Fibroblast of skin of left biceps (primary cell): ENCODE data around the gene FCHO2.
A peak's percentile ranks its signal among the peaks of the same experiment; 100 is the strongest.
"Not testable (repeated sequence)": the region's sequence is repeated elsewhere in the genome, so short reads cannot be mapped to it uniquely, and the experiment has no call there.

Experiments used
- DNase-seq, 2 experiments: peaks; one replicate each; pipeline ENCODE4 v3.0.0-alpha.2; 2013; ENCODE audit warnings: low read depth in 2 of 2

Gene FCHO2

DNA sequence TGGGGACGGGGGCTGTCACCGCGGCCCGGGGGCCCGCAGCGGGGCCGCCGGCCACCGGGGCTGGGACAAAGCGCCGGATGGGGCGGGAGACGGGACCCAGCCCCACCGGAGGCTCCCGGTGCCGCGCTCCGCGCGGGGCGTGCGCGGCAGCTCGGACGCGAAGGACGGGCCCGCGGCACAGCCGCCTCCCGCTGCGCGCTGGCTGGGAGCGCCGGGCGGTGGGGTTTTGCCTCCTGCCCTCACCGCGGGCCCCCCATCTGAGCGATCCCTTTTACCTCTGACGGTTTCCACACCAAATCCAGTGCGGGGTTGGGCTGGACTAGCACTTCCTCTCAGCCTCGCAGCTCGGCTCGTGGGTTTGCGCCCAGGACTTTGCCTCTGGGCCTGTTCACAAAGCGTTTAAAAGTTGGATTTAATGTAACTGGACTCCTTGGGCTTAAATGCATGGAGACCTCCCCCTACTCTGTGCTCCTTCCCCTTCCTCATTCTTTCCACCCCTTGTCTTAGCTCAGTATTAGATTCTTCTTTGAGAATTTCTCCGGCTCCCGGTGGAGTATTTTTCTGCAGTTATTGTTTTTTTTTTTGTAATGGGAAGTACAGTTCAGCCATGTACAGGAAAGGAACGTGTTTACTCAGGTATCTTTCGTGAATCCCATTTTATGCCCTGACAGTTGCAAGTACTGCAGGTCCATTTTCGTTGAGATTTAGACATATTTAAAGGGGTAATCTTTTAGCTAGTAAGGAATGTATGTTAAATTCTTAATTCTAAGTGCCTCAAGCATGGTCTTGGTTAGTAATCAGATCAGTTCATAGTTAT lies 691 bp downstream of the FCHO2 start:
- DNase-seq: peak; percentile 24 to 29

DNA sequence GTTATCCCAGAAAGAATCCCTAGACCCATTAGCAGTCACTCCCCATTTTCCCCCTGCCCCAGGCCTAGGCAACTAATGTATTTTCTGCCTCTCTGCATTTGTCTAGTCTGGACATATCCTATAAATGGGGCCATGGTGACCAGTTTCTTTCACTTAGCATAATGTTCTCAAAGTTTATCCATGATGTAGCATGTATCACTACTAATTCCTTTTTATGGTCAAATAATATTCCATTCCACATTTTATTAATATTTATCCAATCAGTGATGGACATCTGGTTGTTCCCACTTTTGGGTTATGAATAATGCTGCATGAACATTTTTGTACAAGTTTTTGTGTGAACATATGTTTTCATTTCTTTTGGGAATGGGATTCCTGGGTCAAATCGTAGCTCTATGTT lies 1.5 kb downstream of the FCHO2 start:
- DNase-seq: no peak

DNA sequence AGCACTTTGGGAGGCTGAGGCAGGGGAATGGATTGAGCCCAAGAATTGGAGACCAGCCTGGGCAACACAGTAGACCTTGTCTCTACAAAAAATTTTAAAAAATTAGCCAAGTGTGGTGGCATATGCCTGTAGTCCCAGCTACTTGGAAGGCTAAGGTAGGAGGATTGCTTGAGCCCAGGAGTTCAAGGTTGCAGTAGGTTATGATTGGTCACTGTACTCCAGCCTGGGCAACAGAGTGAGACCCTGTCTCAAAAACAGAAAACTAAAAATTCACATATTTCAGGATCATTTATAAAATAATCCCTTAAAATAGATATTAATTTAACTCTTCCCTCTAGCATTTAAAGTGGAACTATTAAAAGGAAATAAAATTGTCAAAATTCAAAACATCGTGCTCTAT lies 3.4 kb downstream of the FCHO2 start:
- DNase-seq: no peak

DNA sequence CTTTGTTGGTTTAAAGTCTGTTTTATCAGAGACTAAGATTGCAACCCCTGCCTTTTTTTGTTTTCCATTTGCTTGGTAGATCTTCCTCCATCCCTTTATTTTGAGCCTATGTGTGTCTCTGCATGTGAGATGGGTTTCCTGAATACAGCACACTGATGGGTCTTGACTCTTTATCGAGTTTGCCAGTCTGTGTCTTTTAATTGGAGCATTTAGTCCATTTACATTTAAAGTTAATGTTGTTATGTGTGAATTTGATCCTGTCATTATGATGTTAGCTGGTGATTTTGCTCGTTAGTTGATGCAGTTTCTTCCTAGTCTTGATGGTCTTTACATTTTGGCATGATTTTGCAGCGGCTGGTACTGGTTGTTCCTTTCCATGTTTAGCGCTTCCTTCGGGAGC lies 18.6 kb downstream of the FCHO2 start:
- DNase-seq: not testable (repeated sequence)

DNA sequence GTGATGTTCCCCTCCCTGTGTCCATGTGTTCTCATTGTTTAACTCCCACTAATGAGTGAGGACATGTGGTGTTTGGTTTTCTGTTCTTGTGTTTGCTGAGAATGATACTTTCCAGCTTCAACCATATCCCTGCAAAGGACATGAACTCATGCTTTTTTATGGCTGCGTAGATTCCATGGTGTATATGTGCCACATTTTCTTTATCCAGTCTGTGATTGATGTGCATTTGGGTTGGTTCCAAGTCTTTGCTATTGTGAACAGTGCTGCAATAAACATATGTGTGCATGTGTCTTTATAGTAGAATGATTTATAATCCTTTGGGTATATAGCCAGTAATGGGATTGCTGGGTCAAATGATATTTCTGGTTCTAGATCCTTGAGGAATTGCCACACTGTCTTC lies 21.0 kb downstream of the FCHO2 start:
- DNase-seq: not testable (repeated sequence)

DNA sequence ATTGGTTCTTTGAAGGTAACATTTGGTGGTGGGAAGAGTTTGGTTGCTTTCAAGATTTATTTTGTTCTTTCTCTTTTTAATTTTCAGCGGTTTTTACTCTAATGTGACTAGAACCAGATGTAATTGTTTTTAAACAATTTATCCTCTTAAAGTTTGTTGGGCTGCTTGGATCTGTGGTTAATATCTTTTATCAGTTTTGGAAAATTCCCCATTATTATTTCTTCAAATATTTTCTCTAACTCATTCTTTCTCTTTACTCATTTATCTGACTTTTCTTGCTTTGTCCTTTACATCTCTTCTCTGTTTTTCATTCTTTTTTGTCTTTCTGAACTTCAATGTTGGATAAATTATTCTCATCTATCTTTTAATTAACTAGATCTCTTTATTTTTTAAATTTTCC lies 29.9 kb downstream of the FCHO2 start:
- no peak for DNase-seq

DNA sequence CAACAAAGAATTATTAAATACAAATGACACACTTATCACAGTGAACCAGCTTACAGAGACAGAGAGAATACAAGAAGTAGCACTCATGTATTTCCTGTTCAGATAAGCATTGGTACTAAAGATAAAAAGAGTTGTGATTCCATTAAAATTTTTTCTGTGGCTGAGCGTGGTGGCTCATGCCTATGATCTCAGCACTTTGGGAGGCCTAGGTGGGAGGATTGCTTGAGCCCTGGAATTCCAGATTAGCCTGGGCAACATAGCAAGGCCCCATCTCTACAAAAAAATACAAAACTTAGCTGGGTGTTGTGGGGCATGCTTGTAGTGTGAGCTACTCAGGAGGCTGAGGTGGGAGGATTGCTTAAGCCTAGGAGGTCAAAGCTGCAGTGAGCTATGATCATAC lies 32.9 kb downstream of the FCHO2 start:
- no peak for DNase-seq

DNA sequence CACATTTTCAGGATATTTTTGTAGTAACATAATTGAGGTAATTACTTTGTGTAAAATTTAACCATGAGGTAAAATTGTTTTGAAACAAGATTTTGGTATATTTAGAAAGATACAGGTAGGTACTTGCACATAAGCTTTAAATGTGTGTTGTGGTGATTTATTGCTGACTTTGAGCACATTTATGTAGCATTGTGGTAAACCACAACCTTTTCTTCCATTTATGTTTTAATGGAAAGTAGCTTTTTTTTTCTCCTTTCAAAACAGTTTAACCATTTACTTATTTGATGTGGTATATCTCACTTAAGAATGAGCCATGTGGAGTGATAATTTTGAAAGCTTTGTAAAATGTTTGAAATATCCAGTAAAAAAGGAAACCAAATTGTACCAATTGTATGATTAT lies 35.6 kb downstream of the FCHO2 start:
- no peak for DNase-seq

DNA sequence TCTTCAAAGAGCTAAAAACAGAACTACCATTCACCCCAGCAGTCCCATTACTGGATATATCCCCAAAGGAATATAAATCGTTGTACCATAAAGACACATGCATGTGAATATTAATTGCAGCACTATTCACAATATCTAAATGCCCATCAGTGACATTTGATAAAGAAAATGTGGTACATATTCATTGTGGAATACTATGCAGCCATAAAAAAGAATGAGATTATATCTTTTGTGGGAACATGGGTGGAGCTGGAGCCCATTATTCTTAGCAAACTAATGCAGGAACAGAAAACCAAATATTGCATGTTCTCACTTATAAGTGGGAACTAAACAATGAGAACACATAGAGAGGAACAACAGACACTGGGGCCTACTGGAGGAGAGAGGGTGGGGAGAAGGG lies 38.7 kb downstream of the FCHO2 start:
- DNase-seq: no peak

DNA sequence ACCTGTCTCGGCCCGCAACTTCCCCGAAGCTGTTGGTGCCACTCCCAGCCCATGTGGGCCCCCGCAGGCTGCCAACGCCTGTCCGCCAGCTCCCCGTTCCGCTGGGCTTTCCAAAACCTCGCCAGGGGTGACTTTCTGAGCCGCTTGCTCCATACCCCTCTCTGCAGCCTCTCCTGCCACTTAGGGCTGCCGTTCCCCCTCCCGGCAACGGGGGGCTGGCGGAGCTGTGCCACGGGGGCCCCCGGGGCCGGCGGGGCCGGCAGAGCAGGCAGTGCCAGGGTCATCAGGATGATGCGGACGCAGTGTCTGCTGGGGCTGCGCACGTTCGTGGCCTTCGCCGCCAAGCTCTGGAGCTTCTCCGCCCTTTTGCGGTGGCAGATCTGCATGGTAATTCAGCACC lies 40.8 kb downstream of the FCHO2 start:
- DNase-seq: no peak

DNA sequence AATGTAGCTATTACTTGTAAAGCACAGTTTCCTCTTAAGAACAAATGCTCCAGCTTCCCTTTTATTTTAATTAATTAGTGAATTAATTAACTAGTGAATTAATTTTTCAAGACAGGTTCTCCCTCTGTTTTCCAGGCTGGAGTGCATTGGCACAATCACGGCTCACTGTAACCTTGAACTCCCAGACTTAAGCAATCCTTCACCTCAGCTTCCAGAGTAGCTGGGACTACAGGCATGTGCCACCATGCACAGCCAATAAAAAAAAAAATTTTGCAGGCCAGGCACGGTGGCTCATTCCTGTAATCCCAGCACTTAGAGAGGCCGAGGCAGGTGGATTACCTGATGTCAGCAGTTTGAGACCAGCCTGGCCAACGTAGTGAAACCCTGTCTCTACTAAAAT lies 44.1 kb downstream of the FCHO2 start:
- no peak for DNase-seq

DNA sequence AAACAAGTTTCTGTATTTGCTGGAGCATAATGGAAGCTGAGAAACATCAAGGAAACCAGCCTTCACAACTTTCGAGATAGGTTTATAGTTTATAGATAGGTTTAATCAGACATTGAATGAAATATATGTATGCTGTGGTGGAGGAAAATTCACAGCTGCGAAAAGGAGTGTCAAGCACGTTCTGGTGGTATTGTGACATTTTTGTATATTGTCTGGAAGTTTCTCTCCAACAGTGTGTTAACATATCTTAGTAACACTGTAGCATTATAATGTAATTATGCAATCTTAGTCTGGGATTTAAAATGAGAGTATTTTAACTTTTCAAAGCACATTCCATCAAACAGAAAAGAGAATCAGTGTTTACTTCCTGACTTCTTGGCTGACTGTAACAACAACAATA lies 50.0 kb downstream of the FCHO2 start:
- no peak for DNase-seq

DNA sequence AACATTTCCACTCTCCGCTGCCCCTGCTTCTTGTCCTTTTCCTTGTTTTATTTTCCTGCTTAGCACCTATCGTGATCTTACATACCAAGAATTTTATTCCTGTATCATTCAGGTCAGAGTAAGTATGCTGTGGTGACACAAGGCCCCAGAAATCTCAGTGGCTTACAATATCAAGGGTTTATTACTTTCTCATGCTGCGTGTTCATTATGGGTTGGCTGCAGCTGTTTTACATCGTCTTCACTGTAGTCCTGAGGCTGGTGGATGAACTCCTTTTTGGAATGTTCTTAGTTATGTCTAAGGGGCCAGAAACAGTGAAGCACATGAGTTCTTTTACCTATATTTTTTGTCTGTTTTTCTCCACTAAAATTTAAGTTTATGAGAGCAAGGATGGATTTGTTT lies 51.2 kb downstream of the FCHO2 start:
- DNase-seq: no peak

DNA sequence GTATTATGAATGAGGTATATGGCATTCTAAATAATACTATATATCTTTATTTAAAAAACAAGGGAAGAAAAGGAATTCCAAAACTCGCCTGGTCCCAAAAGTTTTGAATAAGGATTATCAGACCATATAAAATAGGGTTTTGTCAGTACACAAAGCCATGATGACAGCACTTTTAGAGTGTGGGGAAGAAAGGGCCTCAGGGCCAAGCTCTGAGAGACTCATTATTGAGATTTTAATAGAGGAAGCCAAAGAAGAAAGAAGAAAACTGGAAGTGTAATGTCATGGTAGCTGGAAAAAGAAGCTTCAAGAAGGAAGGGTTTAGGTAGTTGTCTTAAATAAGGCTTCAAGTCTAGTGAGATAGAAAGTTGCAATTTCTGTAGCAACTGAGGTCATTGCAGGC lies 53.0 kb downstream of the FCHO2 start:
- DNase-seq: no peak

DNA sequence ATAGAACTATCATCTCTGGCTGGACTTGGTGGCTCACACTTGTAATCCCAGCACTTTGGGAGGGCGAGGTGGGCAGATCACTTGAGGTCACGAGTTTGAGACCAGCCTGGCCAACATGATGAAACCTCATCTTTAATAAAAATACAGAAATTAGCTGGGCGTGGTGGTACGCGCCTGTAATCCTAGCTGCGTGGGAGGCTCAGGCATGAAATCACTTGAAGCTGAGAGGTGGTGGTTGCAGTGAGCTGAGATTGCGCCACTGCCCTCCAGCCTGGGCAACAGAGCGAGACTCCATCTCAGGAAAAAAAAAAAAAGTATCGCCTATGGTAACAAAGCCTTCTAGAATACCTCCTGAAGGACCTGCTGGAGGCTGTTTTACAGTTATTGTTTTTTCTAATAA lies 55.8 kb downstream of the FCHO2 start:
- not testable (repeated sequence) for DNase-seq

DNA sequence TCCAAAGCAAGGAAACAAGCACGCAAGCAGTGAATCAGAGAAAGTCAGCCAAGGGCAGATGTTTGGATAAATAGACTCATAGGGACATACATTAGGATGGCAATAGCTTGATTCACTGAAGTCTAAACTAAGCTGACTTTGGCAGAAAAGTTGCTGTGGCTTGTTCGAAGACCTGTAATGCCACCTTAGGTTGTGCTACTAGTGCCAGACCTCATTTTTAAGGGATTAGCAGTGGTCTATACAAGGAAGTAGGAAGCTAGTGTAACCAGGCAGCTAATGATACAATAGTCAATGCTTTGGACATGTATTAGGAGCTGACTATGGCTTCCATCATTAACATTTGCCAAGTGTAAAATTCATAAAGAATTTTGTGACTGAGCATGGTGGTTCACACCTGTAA lies 63.1 kb downstream of the FCHO2 start:
- DNase-seq: no peak

DNA sequence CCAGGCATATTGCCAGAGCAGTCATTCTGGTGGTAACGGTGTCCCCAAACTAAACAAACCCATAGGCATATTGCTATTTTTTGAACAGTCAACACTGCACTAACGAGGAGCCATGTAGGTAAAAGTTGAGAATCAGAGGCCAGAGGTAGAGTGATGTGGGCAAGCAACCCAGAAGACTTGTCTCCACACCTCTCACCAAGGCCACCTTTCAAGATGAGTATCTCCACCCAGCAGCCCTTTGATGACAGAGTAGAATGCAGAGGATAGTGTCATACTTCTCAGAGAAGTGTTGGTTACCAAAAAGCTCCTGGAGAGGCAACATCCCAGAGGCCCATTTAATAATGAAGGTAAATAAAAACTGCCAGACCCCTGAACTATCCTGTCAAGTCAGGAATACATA lies 63.9 kb downstream of the FCHO2 start:
- DNase-seq: no peak

DNA sequence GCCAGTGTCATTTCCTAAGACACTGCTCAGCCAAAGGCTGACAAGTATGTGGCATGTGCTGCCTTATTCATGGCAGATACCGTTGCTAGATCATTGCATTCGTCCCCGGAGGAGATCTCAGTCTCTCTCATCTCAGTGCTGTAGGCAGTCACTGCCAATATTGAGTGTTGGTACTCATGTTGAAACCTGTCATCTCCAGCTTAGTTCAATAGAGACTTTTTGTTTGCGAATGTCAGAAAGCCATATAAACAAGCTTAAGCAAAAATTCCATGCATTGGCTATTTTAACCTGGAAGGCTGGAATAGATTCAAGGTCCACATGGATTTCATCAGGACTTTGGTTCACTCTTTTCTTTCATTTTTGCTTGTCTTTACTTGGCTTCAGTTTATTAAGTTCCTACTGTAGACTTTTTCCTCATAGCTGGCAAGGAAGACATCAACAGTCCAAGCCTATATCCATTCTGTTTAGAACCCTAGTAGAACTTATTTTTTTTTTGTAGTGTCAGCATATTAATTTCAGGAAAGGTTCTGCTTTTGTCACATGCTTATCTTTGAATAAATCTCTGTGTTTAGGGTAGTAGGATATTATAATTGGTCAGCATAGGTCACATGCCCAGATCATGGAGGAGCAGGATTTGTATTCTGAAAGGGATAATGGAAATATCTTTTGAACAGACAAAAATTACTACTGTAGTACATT lies 66.8 kb downstream of the FCHO2 start:
- DNase-seq: no peak

DNA sequence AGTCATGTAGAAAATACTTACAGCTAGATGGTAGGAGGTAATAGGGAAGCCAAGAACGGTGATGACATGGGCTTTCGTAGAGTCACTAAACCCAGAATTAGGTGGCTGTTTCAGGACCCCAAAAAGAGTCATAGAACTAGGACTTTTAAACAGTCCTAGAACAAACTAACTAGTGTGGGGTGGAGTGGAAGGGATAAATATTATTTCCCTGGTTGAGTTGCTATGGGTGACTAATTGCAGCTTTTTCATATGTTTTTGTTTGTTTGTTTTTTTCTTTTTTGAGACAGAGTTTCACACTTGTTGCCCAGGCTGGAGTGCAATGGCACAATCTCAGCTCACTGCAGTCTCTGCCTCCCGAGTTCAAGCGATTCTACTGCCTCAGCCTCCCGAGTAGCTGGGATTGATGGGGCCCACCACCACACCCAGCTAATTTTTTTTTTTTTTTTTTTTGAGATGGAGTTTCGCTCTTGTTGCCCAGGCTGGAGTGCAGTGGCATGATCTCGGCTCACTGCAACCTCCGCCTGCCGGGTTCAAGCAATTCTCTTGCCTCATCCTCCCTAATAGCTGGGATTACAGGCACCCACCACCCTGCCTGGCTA lies 69.2 kb downstream of the FCHO2 start:
- not testable (repeated sequence) for DNase-seq

DNA sequence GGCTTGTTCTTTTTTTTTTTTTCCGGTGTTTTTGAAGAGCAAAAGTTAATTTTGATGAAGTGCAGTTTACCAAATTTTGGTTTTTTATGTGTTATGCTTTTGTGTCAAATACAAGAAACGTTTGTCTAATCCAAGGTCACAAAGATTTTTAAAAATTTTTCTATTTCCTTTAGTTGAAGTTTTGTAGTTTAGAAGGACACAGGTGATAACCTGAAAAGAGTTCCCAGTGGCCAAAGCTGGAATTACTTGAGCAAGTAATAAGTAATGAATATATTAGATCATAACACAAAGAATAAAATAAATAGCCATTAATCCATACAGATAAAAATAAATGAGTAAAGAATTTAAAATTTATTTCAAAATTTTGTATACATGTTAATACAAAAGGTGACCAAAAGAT lies 71.5 kb downstream of the FCHO2 start:
- no peak for DNase-seq

DNA sequence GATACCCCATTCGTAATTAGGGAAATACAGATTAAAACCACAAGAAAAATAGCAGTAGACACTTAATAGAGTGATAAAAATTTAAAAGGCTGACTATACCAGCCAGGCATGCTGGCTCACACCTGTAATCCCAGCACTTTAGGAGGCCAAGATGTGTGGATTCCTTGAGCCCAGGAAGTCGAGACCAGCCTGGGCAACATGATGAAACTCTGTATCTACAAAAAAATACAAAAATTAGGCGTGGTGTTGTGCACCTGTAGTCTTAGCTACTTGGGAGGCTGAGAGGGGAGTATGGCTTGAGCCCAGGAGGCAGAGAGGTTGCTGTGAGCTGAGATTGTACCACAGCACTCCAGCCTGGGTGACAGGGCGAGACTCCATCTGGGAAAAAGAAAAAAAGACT lies 72.0 kb downstream of the FCHO2 start:
- DNase-seq: no peak

DNA sequence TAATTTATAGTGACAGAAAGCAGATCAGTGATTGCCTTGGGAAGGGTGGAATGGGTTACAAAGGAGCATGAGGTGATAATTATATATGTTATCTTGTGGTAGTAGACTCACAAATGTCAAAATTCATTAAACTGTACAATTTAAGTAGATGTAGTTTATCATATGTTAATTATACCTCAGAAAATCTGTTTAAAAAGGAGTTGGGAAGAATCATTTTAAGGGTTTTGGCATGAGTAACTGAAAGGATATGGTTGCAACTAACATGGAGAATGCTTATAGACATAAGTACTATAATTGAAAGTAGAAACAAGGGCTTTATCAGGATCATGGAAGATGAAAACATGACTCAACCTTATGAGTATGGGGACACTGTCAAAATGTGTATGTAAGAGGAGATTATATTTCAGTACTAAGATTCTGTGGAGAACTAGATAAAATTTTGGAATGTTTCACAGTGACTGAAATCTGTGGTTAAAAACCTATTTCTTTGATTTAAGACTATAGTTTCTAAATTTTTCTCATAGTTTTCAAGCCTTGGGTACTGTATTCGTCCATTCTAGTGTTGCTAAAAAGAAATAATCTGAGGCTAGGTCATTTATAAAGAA lies 73.3 kb downstream of the FCHO2 start:
- DNase-seq: peak; percentile 55 to 58

DNA sequence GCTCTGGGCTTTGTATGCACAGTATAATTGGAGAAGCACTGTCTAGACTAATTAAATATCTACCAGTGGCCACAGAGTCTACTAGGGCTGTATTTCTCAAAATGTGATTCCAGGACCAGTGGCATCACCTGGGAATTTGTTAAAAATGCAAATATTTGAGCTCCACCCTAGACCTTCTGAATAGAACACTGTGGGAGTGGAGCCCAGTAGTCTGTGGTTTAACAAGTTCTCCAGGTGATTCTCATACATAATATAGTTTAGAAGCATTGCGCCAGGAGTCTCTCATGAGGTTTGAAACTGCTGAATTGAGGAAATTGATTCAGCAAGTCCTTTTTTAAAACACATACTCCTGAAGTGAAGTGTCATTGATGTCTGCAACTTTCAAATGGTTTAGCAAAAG lies 74.7 kb downstream of the FCHO2 start:
- no peak for DNase-seq
